ENCODE data around the gene GTF2IRD1. TPM values are rescaled to one million over a fixed set of nuclear protein-coding genes. Genes with fewer than 3 reads are reported as not detected.

The GTF2IRD1 gene
- total and polyA plus RNA-seq, 9 of the 15 experiments (the other 6 are each of a cell fraction or from before 2014, with no cell fraction given) = 9.1 to 30.2 (median 14.0) TPM

- TF ChIP-seq MGA (IDR thresholded peaks at IDR 0.05) = no peak
- no peak for TF ChIP-seq CTBP1 (IDR thresholded peaks at IDR 0.05; ENCODE audit: borderline replicate concordance)
- no peak for TF ChIP-seq KLF10 (CRISPR knock-in tag; IDR thresholded peaks at IDR 0.05)
- no peak for TF ChIP-seq GTF2B (IDR thresholded peaks at IDR 0.05; ENCODE audit: extremely low read depth, insufficient read length)
- no peak for TF ChIP-seq E4F1 (CRISPR knock-in tag; IDR thresholded peaks at IDR 0.05; ENCODE audit: borderline replicate concordance)
- no peak for TF ChIP-seq STAT5A (IDR thresholded peaks at IDR 0.05; ENCODE audit: borderline replicate concordance, low read length)
- TF ChIP-seq SRSF1 (IDR thresholded peaks at IDR 0.05; ENCODE audit: low read depth, low read length) = no peak
- no peak for TF ChIP-seq RBBP5 (IDR thresholded peaks at IDR 0.05; ENCODE audit: borderline replicate concordance, insufficient read depth, low read length, poor library complexity, severe bottlenecking)
- TF ChIP-seq TEAD4 (IDR thresholded peaks at IDR 0.05; ENCODE audit: low read length) = no peak
- TF ChIP-seq TEAD4 (CRISPR knock-in tag; IDR thresholded peaks at IDR 0.05; ENCODE audit: borderline replicate concordance) = no peak
- no peak for TF ChIP-seq ZNF224 (CRISPR knock-in tag; IDR thresholded peaks at IDR 0.05)
- no peak for TF ChIP-seq TGIF2 (CRISPR knock-in tag; IDR thresholded peaks at IDR 0.05)
- no peak for TF ChIP-seq ETS1 (conservative IDR thresholded peaks at IDR 0.05; ENCODE audit: control insufficient read depth, low read depth, low read length)
Observed at GRCh38 chr7:74599244-74599643, 145.5 kb downstream of the GTF2IRD1 start (continued).
